GM19023 (cell line): ENCODE measurements around the gene NOLC1.

Experiments used
- ATAC-seq: cut with Tn5 transposase; IDR thresholded peaks from one replicate; pipeline ENCODE4 v1.9.1; 2021; ENCODE audit warnings: mild to moderate bottlenecking, moderate library complexity; ENCODE audit not compliant: unreplicated experiment

NOLC1 gene

DNA sequence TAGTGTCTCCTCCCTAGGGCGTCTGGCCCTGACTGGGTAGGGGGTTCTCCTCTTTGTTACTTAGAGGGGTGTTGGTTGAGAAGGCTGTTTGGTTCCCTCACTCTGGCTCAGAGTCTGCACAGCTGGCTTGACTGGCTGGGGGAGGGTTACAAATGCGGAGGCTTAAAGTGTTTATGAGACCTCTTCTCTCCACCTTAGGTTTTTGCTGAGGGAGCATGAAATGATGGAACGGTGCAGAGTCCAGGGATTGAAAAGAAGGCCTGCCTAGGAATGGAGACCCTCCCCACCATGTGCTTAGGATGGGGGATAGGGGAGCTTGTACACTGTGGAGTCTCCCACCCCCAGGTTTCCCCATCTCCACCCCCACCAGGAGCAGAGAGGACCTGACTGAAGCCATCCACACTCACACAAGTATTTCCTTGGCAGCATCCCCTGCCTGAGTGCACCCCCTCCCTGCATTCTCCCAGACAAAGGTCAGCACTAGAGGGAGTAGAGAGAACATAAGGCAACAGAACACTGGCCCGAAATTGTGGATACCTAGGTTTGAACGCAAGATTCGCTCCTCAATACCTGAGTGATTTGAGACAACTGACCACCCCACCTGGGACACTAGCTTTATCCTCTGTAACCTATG lies 30.3 kb upstream of the NOLC1 start:
- ATAC-seq: no peak

DNA sequence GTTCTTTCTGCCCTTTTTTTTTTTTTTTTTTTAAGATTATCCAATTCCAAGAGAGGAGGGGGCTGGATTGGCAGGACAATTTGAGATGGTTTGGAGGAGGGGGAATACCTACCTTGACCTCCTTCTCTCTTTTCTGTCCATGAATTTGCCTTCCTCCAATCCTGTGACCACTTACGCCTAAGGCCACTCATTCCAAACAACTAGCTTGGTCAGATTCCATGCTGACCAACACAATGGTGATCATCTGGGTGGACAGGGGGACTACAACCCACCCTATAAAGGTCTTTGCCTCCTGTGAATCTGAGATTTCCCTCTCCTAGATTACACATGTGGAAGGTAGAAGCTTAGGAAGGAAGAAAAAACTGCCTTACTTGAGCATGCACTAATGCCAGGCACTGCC lies 29.7 kb upstream of the NOLC1 start:
- ATAC-seq: no peak

DNA sequence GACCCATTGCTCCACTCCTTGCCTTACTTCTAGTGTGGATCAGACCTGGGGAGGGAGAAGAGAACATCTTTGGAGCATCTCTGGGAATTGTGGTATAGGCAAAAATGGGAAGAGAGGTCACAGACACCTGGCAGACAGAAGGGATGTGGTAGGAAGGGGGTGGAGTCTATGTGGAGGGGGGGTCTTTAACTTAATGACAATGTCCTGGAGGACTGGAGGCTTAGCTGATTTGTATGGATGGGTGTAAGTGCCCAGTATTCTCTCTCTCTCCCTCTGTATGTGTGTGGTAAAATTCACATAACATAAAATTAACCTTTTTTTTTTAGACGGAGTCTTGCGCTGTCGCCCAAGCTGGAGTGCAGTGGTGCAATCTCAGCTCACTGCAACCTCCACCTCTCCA lies 29.0 kb upstream of the NOLC1 start:
- ATAC-seq: no peak

DNA sequence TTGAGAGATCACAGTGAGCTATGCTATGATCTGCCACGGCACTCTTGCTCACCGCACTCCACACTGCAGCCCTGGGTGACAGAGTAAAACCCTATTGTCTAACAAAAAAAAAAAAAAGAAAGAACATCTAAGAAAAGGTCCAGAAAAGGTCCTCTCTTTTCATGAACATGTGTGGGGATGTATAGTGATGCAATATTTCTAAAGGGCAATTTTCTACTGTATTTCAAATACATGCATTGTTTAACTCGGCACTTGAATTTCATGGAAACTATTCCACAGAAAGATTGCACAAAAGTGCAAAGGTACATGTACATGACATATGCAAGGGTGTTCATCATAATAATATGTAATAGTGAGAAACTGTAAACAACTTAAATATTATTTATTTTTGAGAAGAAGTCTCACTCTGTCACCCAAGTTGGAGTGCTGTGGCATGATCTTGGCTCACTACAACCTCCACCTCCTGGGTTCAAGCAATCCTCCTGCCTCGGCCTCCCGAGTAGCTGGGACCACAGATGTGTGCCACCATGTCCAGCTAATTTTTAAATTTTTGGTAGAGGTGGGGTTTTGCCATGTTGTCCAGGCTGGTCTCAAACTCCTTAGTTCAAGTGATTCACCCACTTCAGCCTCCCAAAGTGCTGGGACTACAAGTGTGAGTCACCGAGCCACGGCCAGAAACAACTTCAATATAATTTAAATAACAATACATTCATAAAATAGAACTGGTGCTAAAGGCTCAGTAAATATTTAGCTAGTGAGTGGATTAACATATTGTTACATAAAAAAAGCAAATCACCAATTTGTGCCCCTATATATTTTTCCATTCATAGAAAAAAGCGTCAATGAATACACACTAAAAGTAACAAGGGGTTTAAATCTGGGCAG lies 20.7 kb upstream of the NOLC1 start:
- ATAC-seq: no peak

DNA sequence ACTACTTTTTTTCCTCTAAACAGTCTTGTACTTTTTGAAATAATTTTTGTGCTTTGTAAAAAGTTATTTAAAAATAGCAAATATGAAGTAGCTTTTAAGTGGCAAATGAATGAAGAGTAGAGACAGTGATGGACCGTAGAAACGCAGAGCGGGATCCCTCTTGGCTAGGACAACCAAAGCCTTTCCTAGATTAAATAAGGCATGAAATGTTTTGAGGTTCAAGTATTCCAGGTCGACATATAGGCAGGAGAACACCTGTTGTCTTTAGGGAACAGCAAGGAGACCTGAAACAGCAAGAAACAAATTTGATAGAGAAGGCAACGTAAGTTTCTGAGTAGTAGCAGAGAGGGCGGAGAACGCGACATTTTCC lies 20.0 kb upstream of the NOLC1 start:
- ATAC-seq: no peak

DNA sequence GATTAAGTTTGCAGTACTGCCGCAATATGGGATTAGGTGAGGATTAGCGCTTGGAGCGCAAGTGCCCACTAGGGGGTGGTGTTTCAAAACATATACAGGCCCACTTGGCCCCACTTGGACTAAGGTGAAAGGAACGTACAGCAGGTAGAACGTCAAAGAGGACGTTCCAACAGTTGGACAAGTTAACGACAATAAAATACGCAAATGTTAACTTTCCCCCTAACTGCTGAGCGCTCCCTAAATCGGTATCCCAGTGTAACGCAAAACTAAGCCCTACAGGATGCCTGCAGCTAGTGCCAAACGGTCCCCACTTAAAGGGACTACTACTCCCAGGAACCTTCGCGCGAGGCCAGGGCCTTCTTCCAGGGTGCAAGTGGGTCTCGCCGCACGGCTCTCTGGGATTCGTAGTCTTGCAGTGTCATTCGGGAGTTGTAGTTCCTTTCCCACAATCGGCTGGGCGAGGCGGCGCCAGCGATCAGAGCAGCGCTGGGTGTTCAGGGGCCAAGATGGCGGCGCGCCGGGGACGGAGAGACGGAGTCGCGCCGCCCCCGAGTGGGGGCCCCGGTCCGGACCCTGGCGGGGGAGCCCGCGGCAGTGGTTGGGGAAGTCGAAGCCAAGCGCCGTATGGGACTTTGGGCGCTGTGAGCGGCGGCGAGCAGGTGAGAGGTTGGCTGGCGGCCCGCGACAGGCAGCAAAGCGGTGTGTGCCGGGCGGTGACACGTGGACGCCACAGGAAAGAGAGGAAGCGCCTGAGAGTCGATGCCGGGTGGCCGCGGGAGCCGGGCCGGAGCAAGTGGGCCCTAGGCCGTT lies 19.4 kb upstream of the NOLC1 start, which contains the start of gene PPRC1:
Gene PPRC1 (plus strand): TSS at position 478 of the 810 bp plus-strand sequence. CDS start 29 bp downstream, at position 507.
- ATAC-seq: peak; percentile 92

DNA sequence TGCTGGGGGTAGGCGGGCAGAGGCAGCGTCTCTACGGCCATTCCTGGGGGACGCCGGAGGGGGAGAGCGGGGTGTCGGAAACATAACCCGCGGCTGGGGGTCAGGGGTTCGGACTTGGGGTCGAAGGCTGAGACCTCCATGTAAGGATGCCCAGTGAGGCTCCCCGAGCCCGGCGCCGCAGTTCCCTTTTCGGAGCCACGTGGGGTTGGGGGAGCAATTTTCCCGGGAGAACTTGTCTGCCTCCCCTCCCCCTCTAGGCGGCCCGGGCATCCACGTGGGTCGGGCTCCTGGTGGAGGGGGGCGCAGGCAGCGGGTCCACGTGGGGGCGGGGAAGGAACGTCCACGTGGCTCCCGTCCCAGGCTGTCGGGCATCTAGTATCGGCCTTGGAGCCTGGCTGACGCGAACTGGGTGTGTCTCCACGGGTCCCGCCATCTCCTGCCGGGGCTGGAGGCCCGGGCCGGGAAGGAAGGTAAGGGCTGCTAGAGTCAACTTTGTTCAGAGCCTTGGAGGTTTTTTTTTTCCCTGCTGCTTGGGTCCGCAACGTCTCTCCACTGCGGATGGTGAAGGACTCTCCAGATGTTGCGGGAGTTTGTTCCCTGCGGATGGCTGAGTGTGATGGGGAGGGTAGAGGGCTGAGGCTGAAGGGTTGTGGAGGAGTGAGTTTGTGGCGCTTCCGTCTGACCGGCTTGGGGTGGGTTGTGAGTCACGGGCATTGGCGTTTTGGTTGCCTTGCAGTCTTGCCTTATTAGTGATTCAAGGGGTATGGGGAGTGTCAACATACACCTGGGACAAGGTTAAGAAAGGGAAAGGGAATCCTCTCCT lies 18.6 kb upstream of the NOLC1 start:
- ATAC-seq: no peak

DNA sequence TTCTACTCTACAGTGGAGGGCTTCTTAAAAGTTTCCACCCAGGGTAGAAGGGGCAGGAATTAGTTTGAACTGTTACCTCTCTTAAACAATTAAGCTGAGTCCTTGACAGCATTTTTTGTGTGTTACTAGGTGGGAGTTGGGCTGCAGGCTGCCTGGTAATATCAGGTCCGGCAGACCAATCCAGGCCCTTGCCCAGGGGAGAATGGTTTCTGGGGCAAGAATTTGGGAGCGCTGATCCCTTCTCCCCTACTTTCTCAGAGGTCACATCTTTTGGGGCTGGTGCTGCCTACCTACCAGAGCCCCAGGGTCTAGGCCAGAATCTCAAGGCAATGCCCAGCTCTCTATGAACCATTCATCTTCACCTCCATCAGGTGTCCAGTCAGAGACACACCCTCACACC lies 17.8 kb upstream of the NOLC1 start:
- no peak for ATAC-seq

DNA sequence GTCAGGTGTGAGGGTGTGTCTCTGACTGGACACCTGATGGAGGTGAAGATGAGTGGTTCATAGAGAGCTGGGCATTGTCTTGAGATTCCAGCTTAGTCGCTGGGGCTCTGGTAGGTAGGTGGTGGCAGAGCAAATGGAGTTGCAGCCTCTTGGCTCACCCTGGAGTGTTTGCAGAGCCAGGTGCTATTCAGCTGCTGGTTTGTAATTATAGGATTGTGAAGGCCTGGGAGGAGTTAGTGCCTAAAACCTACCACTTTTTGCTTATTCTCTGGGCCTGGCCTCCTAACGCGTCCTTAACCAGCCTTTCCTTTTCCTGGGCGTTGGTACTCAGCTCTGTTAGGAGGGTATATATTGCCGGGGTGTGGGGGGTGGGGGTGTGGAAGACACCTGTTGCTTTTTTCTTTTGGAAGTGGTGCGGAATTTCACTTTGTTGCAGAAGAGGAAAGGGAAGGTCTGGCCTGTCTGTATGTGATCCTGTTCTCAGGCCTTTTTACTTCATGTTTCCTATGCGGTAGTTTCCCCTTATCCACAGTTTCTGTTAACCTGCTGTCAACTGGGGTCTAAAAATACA lies 16.1 kb upstream of the NOLC1 start:
- no peak for ATAC-seq

DNA sequence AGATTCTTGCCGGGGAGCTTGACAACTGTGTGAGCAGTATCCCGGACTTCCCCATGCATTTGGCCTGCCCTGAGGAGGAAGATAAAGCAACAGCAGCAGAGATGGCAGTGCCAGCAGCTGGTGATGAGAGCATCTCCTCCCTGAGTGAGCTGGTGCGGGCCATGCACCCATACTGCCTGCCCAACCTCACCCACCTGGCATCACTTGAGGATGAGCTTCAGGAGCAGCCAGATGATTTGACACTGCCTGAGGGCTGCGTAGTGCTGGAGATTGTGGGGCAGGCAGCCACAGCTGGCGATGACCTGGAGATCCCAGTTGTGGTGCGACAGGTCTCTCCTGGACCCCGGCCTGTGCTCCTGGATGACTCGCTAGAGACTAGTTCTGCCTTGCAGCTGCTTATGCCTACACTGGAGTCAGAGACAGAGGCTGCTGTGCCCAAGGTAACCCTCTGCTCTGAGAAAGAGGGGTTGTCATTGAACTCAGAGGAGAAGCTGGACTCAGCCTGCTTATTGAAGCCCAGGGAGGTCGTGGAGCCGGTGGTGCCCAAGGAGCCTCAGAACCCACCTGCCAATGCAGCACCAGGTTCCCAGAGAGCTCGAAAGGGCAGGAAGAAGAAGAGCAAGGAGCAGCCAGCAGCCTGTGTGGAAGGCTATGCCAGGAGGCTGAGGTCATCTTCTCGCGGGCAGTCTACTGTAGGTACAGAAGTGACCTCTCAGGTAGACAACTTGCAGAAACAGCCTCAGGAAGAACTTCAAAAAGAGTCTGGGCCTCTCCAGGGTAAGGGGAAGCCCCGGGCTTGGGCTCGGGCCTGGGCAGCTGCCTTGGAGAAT lies 12.7 kb upstream of the NOLC1 start:
- ATAC-seq: no peak

DNA sequence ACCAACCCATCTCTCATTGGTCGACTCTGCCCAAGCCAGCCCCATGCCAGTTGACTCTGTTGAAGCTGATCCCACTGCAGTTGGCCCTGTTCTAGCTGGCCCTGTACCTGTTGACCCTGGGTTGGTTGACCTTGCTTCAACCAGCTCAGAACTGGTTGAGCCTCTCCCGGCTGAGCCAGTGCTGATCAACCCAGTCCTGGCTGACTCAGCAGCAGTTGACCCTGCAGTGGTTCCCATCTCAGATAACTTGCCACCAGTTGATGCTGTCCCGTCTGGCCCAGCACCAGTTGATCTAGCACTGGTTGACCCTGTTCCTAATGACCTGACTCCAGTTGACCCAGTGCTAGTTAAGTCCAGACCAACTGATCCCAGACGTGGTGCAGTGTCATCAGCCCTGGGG lies 12.0 kb upstream of the NOLC1 start:
- ATAC-seq: no peak

DNA sequence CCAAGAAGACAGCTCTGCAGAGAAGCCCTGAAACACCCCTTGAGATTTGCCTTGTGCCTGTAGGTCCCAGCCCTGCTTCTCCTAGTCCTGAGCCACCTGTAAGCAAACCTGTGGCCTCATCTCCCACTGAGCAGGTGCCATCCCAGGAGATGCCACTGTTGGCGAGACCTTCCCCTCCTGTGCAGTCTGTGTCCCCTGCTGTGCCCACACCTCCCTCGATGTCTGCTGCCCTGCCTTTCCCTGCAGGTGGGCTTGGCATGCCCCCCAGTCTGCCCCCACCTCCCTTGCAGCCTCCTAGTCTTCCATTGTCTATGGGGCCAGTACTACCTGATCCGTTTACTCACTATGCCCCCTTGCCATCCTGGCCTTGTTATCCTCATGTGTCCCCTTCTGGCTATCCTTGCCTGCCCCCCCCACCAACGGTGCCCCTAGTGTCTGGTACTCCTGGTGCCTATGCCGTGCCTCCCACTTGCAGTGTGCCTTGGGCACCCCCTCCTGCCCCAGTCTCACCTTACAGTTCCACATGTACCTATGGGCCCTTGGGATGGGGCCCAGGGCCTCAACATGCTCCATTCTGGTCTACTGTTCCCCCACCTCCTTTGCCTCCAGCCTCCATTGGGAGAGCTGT lies 11.2 kb upstream of the NOLC1 start:
- no peak for ATAC-seq

DNA sequence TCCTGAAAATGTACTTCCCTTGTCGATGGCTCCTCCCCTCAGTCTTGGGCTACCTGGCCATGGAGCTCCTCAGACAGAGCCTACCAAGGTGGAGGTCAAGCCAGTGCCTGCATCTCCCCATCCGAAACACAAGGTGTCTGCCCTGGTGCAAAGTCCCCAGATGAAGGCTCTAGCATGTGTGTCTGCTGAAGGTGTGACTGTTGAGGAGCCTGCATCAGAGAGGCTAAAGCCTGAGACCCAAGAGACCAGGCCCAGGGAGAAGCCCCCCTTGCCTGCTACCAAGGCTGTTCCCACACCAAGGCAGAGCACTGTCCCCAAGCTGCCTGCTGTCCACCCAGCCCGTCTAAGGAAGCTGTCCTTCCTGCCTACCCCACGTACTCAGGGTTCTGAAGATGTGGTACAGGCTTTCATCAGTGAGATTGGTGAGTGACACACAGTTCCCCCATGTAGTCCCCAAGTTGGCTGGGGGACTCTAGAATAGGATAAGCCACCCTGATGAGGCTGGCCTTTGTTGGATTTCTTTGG lies 10.5 kb upstream of the NOLC1 start:
- ATAC-seq: no peak

DNA sequence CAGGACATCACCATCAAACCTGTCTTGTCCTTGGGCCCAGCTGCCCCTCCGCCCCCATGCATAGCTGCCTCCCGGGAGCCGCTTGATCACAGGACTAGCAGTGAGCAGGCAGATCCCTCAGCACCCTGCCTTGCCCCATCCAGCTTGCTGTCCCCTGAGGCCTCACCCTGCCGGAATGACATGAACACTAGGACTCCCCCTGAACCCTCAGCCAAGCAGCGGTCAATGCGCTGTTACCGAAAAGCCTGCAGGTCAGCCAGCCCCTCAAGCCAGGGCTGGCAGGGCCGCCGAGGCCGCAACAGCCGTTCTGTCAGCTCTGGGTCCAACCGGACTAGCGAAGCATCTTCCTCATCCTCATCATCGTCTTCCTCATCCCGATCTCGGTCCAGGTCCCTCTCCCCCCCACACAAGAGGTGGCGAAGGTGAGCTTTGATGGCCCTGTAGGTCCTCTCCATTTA lies 5.2 kb upstream of the NOLC1 start:
- ATAC-seq: no peak

DNA sequence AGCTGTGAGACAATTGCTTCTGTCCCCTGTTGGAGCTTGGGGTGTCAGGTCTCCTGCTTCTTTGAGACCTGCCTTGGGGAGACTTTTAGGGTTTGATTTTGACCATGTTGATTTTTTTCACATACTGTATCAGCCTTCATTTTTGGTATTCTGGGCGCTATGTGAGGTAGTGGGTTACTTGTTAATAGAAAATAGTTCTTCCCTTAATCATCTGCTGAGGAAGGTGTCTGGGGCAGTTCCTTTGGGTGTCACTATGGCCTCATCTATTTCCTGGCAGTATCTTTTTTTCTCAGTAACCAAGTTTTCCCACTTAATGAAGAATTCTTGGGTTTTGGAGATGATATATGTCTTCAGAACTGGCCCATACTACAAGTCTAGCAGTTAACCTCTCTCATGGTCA lies 4.6 kb upstream of the NOLC1 start:
- no peak for ATAC-seq

DNA sequence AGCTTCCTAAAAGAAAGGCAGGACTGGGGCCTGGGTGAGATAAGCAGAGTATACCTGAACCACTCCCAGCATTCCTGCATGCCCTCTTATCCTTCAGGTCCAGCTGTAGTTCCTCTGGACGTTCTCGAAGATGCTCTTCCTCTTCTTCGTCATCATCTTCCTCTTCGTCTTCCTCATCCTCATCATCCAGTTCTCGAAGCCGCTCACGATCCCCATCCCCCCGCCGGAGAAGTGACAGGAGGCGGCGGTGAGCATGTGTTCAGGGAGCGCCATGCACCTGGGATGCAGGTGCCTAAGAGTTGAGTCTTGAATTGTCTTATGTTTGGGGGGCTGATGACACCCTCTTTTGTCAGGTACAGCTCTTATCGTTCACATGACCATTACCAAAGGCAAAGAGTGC lies 3.9 kb upstream of the NOLC1 start:
- ATAC-seq: no peak

DNA sequence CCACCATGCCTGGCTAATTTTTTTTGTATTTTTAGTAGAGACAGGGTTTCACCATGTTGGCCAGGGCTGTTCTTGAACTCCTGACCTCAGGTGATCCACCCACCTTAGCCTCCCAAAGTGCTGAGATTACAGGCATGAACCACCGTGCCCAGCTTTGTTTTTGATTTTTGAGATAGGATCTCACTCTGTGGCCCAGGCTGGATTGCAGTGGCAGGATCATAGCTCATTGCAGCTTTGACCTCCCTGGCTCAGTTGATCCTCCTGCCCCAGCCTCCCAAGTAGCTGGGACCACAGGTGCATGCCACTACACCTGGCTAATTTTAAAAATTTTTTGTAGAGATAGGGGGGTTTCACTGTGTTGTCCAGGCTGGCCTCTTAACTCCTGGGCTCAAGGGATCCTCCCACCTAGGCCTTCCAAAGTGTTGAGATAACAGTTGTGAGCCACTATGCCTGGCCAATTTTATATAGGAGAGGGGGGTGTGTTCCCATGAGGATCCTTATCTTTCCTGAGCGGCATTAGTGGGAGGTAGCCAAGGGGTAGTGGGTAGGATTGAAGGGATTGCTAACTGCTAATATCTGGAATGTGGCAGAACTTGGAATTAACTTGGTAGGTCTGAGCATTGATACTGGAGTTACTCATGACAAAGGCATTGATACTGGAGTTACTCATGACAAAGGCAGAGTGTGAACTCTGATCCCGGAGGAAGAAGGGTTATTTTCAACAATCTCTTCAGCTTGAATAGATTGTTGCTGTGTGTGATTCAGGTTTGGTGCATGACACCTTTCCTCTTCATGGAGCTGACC lies 1.0 kb upstream of the NOLC1 start:
- ATAC-seq: no peak

DNA sequence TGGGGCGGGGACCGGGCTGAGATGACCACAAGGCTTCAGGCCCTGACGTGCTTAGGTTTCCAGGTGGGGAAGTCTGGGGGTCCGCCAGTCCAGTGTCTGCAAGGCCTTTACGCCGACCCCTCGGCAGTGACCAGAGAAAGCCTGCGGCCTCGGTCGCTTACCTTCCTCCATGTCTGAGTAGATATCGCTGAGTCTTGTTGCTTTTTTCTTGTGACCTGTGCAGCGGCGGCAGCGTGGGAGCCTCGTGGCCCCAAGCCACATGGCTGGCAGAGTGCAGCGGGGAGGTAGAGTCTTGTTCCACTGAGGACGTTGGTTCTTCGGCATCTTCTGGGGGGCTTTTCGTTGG lies 329 bp downstream of the NOLC1 start:
- peak; percentile 25 for ATAC-seq
